Measurements from ENCODE around the gene GMPPA. TPM values are rescaled to one million over a fixed set of nuclear protein-coding genes. Genes with fewer than 3 reads are reported as not detected.

Gene GMPPA
- total RNA-seq, 4 donors from 2014 or later, result 11.3 to 26.4 (median 14.2) TPM

- no peaks in the 10 kb centered on the region for H3K27me3 ChIP-seq
- WGBS, 2 donors (ENCODE audit: low coverage in 1 of 2), result 100% methylated on average over 1 of the region's 3 CpGs
- TF ChIP-seq EP300 (IDR thresholded peaks at IDR 0.05) (no peak), CTCF (IDR thresholded peaks at IDR 0.05) (no peak), POLR2AphosphoS5 (IDR thresholded peaks at IDR 0.05) (no peak), POLR2A (IDR thresholded peaks at IDR 0.05) (no peak)
- no peak overlapping the region for H3K27ac ChIP-seq
- no peak for ATAC-seq
- peaks cover 0 to 44% (median 14%) of the 10 kb centered on the region in 3 donors for H3K4me1 ChIP-seq
- H3K36me3 ChIP-seq, result peaks cover 0 to 35% of the 10 kb centered on the region in 2 donors
- no peaks in the 10 kb centered on the region for H3K9me3 ChIP-seq
- H3K4me3 ChIP-seq, result no peak overlapping the region
These were observed 46.7 kb downstream of the GMPPA start for GRCh38 chr2:219545295-219545942.

- TF ChIP-seq POLR2A (IDR thresholded peaks at IDR 0.05), result no peak
- TF ChIP-seq EP300 (IDR thresholded peaks at IDR 0.05), result no peak
- no peak for TF ChIP-seq CTCF (IDR thresholded peaks at IDR 0.05)
- no peak for TF ChIP-seq POLR2AphosphoS5 (IDR thresholded peaks at IDR 0.05)
- Histone ChIP-seq H3K27ac (no peak overlapping the region), H3K4me3 (no peak overlapping the region), H3K9me3 (no peaks in the 10 kb centered on the region), H3K4me1 (peaks cover 0 to 47% (median 14%) of the 10 kb centered on the region in 3 donors), H3K27me3 (no peaks in the 10 kb centered on the region), H3K36me3 (peaks cover 0 to 30% of the 10 kb centered on the region in 2 donors)
- WGBS, 2 donors (ENCODE audit: low coverage in 1 of 2), result 63 to 73% methylated on average over 4 of the region's 4 CpGs
- ATAC-seq, result no peak
These were observed 47.3 kb downstream of the GMPPA start for GRCh38 chr2:219545943-219546352.

- TF ChIP-seq EP300 (IDR thresholded peaks at IDR 0.05) (no peak), POLR2AphosphoS5 (IDR thresholded peaks at IDR 0.05) (no peak), POLR2A (IDR thresholded peaks at IDR 0.05) (no peak), CTCF (IDR thresholded peaks at IDR 0.05) (no peak)
- WGBS, 2 donors (ENCODE audit: low coverage in 1 of 2), result no CpG with 5 or more reads among the region's 26 CpGs
These were observed 48.9 kb downstream of the GMPPA start for GRCh38 chr2:219547621-219548020.

GRCh38 chr2:219548990-219549389 is 50.3 kb downstream of the GMPPA start:
- ATAC-seq, result no peak
- Histone ChIP-seq H3K9me3 (no peaks in the 10 kb centered on the region), H3K36me3 (peaks cover 0 to 27% of the 10 kb centered on the region in 2 donors), H3K27ac (no peak overlapping the region), H3K27me3 (peaks cover 5% of the 10 kb centered on the region), H3K4me3 (no peak overlapping the region), H3K4me1 (peaks cover 0 to 43% (median 20%) of the 10 kb centered on the region in 3 donors)
- WGBS, 2 donors (ENCODE audit: low coverage in 1 of 2), result 92% methylated on average over 13 of the region's 18 CpGs; no CpG with 5 or more reads in 1 of the 2 donors
- TF ChIP-seq POLR2A (IDR thresholded peaks at IDR 0.05) (no peak), EP300 (IDR thresholded peaks at IDR 0.05) (no peak), POLR2AphosphoS5 (IDR thresholded peaks at IDR 0.05) (no peak), CTCF (IDR thresholded peaks at IDR 0.05) (no peak)

More at GRCh38 chr2:219547621-219548020, 48.9 kb downstream of the GMPPA start:
- H3K4me3 ChIP-seq, result no peak overlapping the region
- H3K27me3 ChIP-seq, result no peaks in the 10 kb centered on the region
- H3K4me1 ChIP-seq, result peaks cover 0 to 43% (median 12%) of the 10 kb centered on the region in 3 donors
- no peak for ATAC-seq
- peaks cover 0 to 27% of the 10 kb centered on the region in 2 donors for H3K36me3 ChIP-seq
- H3K9me3 ChIP-seq, result no peaks in the 10 kb centered on the region
- H3K27ac ChIP-seq, result no peak overlapping the region

GRCh38 chr2:219549619-219550018 is 50.9 kb downstream of the GMPPA start:
- ATAC-seq, result no peak
- 90% methylated on average over 5 of the region's 9 CpGs; no CpG with 5 or more reads in 1 of the 2 donors for WGBS, 2 donors (ENCODE audit: low coverage in 1 of 2)
- peaks cover 0 to 27% of the 10 kb centered on the region in 2 donors for H3K36me3 ChIP-seq
- peaks cover 0 to 37% (median 13%) of the 10 kb centered on the region in 3 donors for H3K4me1 ChIP-seq
- peaks cover 8% of the 10 kb centered on the region for H3K27me3 ChIP-seq
- no peaks in the 10 kb centered on the region for H3K9me3 ChIP-seq
- TF ChIP-seq POLR2AphosphoS5 (IDR thresholded peaks at IDR 0.05) (no peak), CTCF (IDR thresholded peaks at IDR 0.05) (no peak), POLR2A (IDR thresholded peaks at IDR 0.05) (no peak)
- no peak overlapping the region for H3K4me3 ChIP-seq
- H3K27ac ChIP-seq, result no peak overlapping the region
